ENCODE measurements around the gene CUBN. TPM values are rescaled to one million over a fixed set of nuclear protein-coding genes. Genes with fewer than 3 reads are reported as not detected.

CUBN gene
- total RNA-seq, 2 donors from 2014 or later: 0.65 to 0.76 TPM

DNA sequence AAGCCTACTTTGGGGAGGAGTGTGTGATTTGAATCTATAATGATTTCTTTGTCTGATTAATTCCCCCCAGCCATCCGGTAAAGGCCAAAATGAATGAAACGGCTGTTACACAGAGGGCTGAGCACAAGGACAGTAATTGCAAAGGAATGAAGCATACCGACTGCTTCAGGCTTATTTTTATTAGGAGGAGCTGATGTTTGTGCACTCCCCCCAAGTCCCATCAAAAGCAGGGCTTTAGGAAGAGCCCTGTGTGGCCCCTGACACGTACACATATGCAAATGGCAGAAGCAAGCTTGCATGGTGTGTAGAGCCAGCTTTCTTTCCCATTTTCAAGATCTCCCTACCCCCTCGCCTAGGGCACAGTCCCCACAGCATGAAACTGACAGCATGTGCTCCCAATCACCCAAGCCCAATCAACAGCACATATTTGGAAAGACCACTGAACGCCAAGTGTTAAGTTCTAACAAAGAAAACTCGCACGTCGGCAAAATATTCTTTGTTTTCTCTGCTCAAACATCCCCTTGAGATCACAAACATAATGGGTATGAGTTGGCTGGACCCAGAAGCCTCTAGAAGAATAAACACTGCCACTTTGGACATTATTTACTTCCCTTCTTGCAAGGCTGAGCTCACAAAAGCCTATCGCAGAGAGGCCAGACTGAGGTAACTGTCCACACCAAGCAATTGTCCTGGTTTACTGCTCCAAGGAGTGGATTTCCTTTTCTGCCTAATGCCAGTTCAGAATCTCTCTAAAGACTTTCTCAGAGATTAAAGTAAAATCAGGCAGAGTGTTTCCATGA is 143.0 kb downstream of the CUBN start:
- H3K4me3 Mint-ChIP-seq: no peak overlapping the region
- no peaks in the 10 kb centered on the region for H3K36me3 Mint-ChIP-seq (ENCODE audit: insufficient read depth in 2 of 2)
- peaks cover 0 to 1% of the 10 kb centered on the region in 2 donors for H3K9me3 Mint-ChIP-seq
- H3K27me3 Mint-ChIP-seq (ENCODE audit: low read depth): no peaks in the 10 kb centered on the region
- ATAC-seq (replicated peaks in 1 of 2) (no peak), DNase-seq (no peak)
- H3K27ac Mint-ChIP-seq: no peak overlapping the region
- H3K4me1 Mint-ChIP-seq (ENCODE audit: low read depth): no peaks in the 10 kb centered on the region

DNA sequence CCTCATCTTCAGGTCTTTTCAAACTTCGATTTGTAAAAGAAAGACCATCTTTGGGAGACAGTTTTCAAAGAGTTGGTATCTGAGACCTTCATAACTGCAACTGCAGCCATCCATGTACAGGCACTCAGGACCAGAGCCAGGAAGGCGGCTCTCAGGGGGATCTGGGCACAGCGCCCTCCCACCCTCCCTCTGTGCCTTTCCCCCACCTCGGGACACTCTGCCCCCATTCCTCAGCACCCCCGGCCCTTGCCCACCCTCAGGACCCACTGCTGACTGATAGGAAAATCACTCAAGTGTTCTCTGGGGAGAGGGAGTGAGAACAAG is 143.6 kb downstream of the CUBN start:
- H3K9me3 Mint-ChIP-seq: no peaks in the 10 kb centered on the region
- no peak for ATAC-seq (replicated peaks in 1 of 2)
- DNase-seq: no peak
- H3K4me3 Mint-ChIP-seq: no peak overlapping the region
- H3K27me3 Mint-ChIP-seq (ENCODE audit: low read depth): no peaks in the 10 kb centered on the region
- H3K36me3 Mint-ChIP-seq (ENCODE audit: insufficient read depth in 2 of 2): no peaks in the 10 kb centered on the region
- no peak overlapping the region for H3K27ac Mint-ChIP-seq
- H3K4me1 Mint-ChIP-seq (ENCODE audit: low read depth): no peaks in the 10 kb centered on the region

DNA sequence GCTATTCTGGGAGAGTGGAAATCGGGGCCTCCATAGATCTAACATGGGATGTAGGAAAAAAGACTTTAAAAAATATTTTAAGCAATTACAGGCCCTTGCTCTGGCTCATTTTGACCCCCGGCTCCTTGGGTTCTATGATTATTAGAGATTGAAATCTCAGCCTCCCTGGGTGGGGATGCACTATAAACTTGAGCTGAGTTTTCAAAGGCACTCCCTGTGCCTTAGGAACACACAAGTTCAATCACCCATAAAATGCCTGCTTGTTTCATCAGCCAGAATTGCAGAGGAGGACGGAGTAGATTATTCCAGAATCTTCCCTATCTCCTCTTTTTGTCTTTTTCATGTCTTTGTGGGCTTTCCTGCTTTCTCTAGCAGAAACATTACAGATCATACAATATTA is 145.4 kb downstream of the CUBN start:
- Mint-ChIP-seq H3K9me3 (peaks cover 0 to 3% of the 10 kb centered on the region in 2 donors), H3K27me3 (ENCODE audit: low read depth) (no peaks in the 10 kb centered on the region), H3K4me1 (ENCODE audit: low read depth) (no peaks in the 10 kb centered on the region), H3K27ac (no peak overlapping the region), H3K36me3 (ENCODE audit: insufficient read depth in 2 of 2) (peaks cover 0 to 1% of the 10 kb centered on the region in 2 donors), H3K4me3 (no peak overlapping the region)
- no peak for ATAC-seq (replicated peaks in 1 of 2)
- DNase-seq: no peak

DNA sequence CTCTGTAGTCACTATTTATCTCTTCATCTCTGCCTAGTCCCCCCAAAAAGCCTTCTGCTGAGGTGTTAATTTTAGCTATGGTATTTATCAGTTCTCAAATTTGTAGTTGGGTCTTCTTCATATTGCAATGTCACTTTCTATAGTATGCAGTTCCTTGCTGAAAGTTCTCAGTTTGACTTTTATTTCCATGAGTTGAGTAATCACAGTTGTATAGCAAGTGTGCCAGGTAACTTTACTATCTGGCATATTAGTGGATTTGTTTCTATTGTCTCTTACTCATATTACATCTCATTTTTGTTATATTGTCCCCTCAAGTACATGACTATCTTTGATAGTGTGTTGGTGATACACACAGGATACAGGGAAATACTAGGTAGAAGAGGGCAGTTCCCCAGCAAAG is 152.8 kb downstream of the CUBN start:
- Mint-ChIP-seq H3K9me3 (peaks cover 3 to 4% of the 10 kb centered on the region in 2 donors), H3K4me3 (no peak overlapping the region), H3K36me3 (ENCODE audit: insufficient read depth in 2 of 2) (peaks cover 1 to 5% of the 10 kb centered on the region in 2 donors), H3K4me1 (ENCODE audit: low read depth) (peaks cover 15% of the 10 kb centered on the region), H3K27me3 (ENCODE audit: low read depth) (no peaks in the 10 kb centered on the region), H3K27ac (no peak overlapping the region)
- ATAC-seq (replicated peaks in 1 of 2): peak in 1 of 2 donors; percentile 24
- DNase-seq: no peak

DNA sequence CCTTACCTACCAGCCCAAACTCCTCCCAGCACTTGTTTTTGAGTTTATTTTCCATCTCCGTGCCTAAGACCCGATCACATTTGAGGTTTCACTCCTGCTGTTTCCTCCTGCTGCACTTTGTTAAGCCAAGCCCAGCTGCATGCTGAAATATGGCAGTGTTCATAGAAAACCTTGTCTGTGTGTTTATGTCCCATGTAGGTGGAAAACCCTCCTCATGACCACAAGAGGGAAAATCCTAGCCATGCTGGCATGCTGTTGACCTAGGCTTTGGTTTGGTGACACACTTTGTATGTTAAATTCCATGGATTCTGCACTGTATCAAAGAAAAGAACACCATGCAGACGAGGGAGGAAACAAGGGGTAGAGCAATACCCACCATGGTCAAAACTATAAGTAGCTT is 154.4 kb downstream of the CUBN start:
- Mint-ChIP-seq H3K27ac (no peak overlapping the region), H3K27me3 (ENCODE audit: low read depth) (no peaks in the 10 kb centered on the region), H3K4me3 (no peak overlapping the region), H3K9me3 (peaks cover 3 to 4% of the 10 kb centered on the region in 2 donors), H3K36me3 (ENCODE audit: insufficient read depth in 2 of 2) (peaks cover 1 to 5% of the 10 kb centered on the region in 2 donors), H3K4me1 (ENCODE audit: low read depth) (peaks cover 15% of the 10 kb centered on the region)
- ATAC-seq (replicated peaks in 1 of 2) (no peak), DNase-seq (no peak)

DNA sequence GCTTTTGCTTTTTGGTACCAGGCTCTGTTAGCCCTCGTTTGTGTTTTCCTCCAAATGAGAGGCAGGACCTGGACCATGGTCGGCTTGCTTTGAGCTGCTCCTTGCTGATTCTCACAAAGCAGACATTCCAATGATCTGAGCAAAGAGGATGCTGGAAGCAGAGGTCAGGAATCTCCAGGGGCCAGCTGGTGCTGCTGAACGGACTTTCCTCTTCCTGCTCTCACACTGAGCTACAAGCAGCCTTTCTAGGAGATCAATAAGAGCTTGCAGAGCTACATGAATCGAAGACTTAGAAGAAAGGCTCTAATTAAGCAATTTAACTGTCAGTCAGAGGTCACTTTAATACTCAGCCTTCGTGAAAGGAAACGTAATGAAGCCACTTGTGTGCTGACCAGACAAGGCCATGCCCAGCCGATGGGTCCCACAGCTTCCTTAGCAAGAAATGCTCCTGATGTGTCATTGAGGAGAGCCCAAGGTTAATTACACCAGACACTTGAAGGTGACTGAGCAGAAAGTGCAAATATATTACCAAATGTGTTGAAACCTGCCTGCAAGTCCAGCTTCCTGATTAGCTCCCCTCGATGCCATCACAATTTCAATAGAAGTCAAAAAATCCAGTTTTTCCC is 161.1 kb downstream of the CUBN start:
- peaks cover 23% of the 10 kb centered on the region for H3K4me1 Mint-ChIP-seq (ENCODE audit: low read depth)
- peak overlapping the region in 1 of 2 donors; percentile 64 for H3K4me3 Mint-ChIP-seq
- DNase-seq (no peak), ATAC-seq (replicated peaks in 1 of 2) (no peak)
- H3K27ac Mint-ChIP-seq: no peak overlapping the region
- no peaks in the 10 kb centered on the region for H3K9me3 Mint-ChIP-seq
- no peaks in the 10 kb centered on the region for H3K27me3 Mint-ChIP-seq (ENCODE audit: low read depth)
- H3K36me3 Mint-ChIP-seq (ENCODE audit: insufficient read depth in 2 of 2): no peaks in the 10 kb centered on the region

DNA sequence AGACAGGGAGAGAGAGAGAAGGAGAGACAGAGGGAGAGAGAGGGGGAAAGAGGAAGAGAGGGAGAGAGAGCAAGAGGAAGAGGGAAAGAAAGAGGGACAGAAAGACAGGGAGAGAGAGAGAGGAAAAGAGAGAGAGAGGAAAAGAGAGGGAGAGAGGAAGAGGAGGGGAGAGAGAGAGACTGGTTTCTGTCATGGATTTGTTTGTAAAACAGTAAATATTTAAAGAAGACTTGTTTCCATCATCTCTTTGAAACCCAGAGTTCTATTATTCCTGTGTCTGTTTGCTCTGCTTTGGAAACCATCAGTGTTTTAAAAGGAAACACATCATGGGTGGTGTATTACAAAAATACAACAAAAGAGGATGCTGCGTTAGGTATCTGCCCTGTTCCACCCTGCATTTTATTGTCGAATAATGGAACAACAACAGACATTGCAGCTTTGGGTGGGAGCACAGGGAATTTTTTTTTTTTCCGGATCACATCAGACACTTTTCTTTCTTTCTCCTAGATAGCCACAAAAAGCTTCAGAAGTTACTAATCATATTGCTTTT is 161.7 kb downstream of the CUBN start:
- H3K36me3 Mint-ChIP-seq (ENCODE audit: insufficient read depth in 2 of 2): no peaks in the 10 kb centered on the region
- peaks cover 23% of the 10 kb centered on the region for H3K4me1 Mint-ChIP-seq (ENCODE audit: low read depth)
- ATAC-seq (replicated peaks in 1 of 2) (no peak), DNase-seq (no peak)
- H3K9me3 Mint-ChIP-seq: no peaks in the 10 kb centered on the region
- H3K27ac Mint-ChIP-seq: peak overlapping the region; percentile 1
- H3K4me3 Mint-ChIP-seq: peak overlapping the region; percentile 38 to 64
- no peaks in the 10 kb centered on the region for H3K27me3 Mint-ChIP-seq (ENCODE audit: low read depth)

DNA sequence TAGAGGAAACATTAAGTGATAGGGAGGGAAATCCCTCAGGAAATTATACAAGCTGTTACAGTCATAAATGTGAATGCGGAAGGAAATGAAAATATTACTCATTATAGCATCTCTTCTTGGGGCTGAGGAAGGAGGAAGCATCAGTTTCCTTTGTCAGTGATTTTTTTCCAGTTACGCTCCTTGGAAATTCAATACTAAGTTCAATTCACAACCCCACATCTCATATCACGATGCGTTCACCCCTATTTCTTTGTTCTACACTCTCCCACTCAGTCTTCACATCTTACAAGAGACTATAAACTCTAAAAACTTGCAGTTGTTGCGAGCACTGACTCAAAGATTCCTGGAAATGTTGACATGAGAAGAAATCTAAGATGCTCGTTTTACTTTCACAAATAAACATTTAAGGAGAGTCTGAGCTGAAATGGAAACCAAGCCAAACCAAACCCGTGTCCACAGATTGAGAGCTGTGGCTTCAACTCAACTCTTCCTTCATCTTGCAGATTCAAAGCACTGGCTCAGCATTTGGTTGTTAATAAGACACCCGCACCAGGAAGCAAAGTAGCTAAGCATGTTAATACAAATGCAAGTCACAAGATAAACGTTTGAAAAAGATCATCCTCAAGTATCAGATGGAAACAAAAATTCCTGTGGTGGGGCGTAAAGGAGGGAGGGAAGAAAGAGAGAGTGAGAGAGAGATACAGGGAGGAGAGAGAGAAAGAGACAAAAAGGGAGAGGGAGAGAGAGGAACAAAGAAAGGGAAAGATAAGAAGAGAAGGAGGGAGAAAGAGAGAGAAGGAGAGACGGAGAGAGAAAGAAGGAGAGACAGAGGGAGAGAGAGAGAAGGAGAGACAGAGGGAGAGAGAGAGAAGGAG is 162.4 kb downstream of the CUBN start:
- Mint-ChIP-seq H3K9me3 (no peaks in the 10 kb centered on the region), H3K36me3 (ENCODE audit: insufficient read depth in 2 of 2) (no peaks in the 10 kb centered on the region), H3K27me3 (ENCODE audit: low read depth) (no peaks in the 10 kb centered on the region), H3K4me1 (ENCODE audit: low read depth) (peaks cover 23% of the 10 kb centered on the region), H3K27ac (peak overlapping the region; percentile 34), H3K4me3 (peak overlapping the region; percentile 38 to 64)
- ATAC-seq (replicated peaks in 1 of 2) (peak; percentile 64 to 66), DNase-seq (peak; percentile 6 to 12)

DNA sequence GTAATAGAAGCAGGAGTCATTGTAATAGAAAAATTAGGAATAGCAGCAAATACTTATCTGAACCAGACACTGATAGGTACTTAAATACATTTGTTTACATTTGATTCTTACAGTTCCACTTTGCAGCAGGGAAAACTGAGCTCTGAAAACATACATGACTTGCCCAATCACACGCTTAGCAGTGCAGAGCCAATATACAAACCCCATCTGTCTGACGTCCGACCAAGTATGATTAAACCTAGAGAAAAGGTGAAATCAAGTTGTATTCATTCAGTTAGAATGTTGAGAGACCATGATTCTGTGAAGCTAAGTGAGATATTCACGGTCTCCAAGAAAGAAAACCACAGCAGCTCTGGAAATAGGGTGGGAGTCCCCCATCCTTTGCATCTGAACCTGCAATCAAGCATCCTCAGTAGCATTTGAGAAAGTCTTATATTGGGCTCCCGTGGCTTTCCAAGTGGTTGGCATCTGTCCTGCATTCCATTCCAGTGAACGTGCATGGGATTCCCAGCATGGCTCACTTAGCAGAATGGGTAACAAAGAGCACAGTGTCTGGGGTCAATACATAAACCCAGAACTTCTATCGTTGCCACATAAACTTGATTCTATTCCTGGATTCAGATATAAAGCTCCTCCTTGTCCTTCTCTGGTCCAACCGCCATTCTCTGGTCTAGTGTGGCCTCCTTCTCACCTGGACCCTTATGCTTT is 163.7 kb downstream of the CUBN start:
- Mint-ChIP-seq H3K27ac (no peak overlapping the region), H3K27me3 (ENCODE audit: low read depth) (no peaks in the 10 kb centered on the region), H3K36me3 (ENCODE audit: insufficient read depth in 2 of 2) (no peaks in the 10 kb centered on the region), H3K4me1 (ENCODE audit: low read depth) (peaks cover 23% of the 10 kb centered on the region), H3K4me3 (no peak overlapping the region), H3K9me3 (no peaks in the 10 kb centered on the region)
- DNase-seq (no peak), ATAC-seq (replicated peaks in 1 of 2) (no peak)

DNA sequence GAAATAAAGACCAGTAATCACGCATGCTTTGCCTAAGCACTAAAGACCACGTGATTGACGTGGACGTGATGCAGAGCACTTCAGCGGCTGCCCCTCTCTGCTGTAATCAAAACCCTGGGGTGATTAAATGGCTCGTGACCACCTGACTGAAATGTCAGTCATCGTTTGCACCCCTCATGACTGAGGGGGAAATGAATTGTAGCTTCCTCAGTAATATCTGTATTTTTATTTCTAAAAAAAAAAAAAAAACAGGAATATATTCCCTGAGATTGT is 164.3 kb downstream of the CUBN start:
- Mint-ChIP-seq H3K4me3 (no peak overlapping the region), H3K27ac (no peak overlapping the region), H3K36me3 (ENCODE audit: insufficient read depth in 2 of 2) (no peaks in the 10 kb centered on the region), H3K4me1 (ENCODE audit: low read depth) (peaks cover 23% of the 10 kb centered on the region), H3K9me3 (no peaks in the 10 kb centered on the region), H3K27me3 (ENCODE audit: low read depth) (no peaks in the 10 kb centered on the region)
- DNase-seq: no peak
- ATAC-seq (replicated peaks in 1 of 2): no peak

DNA sequence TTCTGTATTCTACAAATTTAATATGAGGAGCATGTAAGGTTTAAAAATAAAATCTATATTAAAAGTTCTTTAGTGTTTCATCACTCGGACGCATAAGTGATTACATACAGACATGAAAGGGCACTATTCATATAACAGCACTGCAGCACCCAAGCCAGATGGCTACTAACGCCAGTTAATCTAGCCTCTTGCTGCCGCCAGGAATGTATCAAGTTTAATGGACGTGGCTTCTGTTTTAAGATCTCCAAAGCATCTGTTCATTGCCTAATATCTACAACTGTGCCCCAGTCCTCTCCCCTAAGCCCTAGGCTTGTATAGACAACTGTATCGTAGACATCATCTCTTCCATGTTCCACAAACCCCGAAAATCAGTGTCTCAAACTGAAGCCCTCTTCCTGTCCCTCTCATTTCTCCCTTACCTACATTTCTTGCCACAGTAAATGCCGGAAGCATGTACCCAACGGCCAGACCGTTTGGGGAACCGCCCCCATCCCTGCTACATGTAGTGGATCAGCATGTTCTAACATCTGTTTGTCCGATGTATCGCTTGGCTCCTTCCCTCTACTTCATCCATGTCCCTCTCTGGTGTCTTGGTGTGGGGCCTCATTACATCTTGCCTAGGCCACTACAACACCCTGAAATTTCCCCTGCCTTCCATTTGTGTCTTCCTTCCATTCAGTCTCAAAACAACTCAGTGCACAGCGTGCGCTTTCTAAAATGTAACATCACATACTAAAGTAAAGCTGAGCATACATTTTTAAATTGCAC is 164.9 kb downstream of the CUBN start:
- Mint-ChIP-seq H3K9me3 (no peaks in the 10 kb centered on the region), H3K4me3 (no peak overlapping the region), H3K36me3 (ENCODE audit: insufficient read depth in 2 of 2) (no peaks in the 10 kb centered on the region), H3K4me1 (ENCODE audit: low read depth) (peaks cover 23% of the 10 kb centered on the region), H3K27ac (no peak overlapping the region), H3K27me3 (ENCODE audit: low read depth) (no peaks in the 10 kb centered on the region)
- DNase-seq: no peak
- no peak for ATAC-seq (replicated peaks in 1 of 2)

DNA sequence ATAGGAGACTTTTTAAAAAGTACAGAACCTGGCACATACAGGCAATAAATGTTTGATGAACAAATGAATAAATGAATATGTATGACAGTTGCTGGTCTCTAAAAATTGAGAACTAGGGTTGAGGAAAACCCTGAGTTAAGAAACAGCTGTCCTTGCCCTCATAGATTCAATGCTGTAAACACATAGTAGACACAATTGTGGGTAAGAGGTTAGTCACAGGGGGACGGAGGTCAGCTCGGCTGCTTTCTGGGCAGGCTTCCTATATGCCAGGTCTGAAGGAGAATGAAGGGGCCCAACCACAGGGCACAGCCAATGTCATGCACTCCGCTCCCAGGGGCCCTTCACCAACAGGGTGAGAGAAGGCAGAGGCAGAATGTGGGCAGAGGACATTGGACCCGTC is 169.1 kb downstream of the CUBN start:
- Mint-ChIP-seq H3K9me3 (no peaks in the 10 kb centered on the region), H3K36me3 (ENCODE audit: insufficient read depth in 2 of 2) (no peaks in the 10 kb centered on the region), H3K27me3 (ENCODE audit: low read depth) (no peaks in the 10 kb centered on the region), H3K4me3 (no peak overlapping the region), H3K27ac (no peak overlapping the region), H3K4me1 (ENCODE audit: low read depth) (no peaks in the 10 kb centered on the region)
- no peak for ATAC-seq (replicated peaks in 1 of 2)
- DNase-seq: no peak

Measured in activated T-cell treated with anti-CD3 and anti-CD28 coated beads, Interleukin-2, amount 50 U/mL, for 72 hours (primary cell).